CD4-positive, CD25-positive, alpha-beta regulatory T cell (primary cell): Measurements from ENCODE around the gene ROBO2. TPM values are rescaled to one million over a fixed set of nuclear protein-coding genes. Genes with fewer than 3 reads are reported as not detected.

Experiments
- ATAC-seq, 2 donors: fragments of 150-1000 bp; cut with Tn5 transposase; one replicate each; pipeline ENCODE4 v1.10.0; 2021; ENCODE audit warnings: low read depth in 2 of 2, moderate number of reproducible peaks in 2 of 2, moderate library complexity in 1 of 2
- DNase-seq, 3 donors: peaks; one replicate each; pipeline versions ENCODE4 v3.0.0 to v3.0.0-alpha.2; 2012 to 2022; ENCODE audit warnings: mixed read lengths in 1 of 3
- H3K27ac ChIP-seq: one replicate; pipeline ENCODE4 v1.7.0; 2013; ENCODE audit warnings: mild to moderate bottlenecking, low read length; ENCODE audit not compliant: insufficient read depth, poor library complexity, severe bottlenecking
- H3K27me3 ChIP-seq: one replicate; pipeline ENCODE4 v1.7.0; 2013; ENCODE audit warnings: low read length; ENCODE audit not compliant: control insufficient read depth, insufficient read depth
- H3K36me3 ChIP-seq: one replicate; pipeline ENCODE4 v1.7.0; 2013; ENCODE audit warnings: mild to moderate bottlenecking, low read length, moderate library complexity; ENCODE audit not compliant: control insufficient read depth, insufficient read depth
- H3K4me1 ChIP-seq: 2 replicates; pipeline ENCODE4 v1.7.0; 2013; ENCODE audit warnings: mild to moderate bottlenecking, low read length; ENCODE audit not compliant: insufficient read depth, control insufficient read depth, poor library complexity, severe bottlenecking
- H3K4me3 ChIP-seq: one replicate; pipeline ENCODE4 v1.7.0; 2013; ENCODE audit warnings: low read depth, mild to moderate bottlenecking, low read length, moderate library complexity
- H3K9me3 ChIP-seq, 2 experiments: 1 replicate in 1 of 2; 2 replicates in 1 of 2; pipeline ENCODE4 v1.7.0; 2013; ENCODE audit warnings: low read length in 2 of 2, mild to moderate bottlenecking in 1 of 2, moderate library complexity in 1 of 2; ENCODE audit not compliant: control insufficient read depth in 2 of 2
- H3K27ac Mint-ChIP-seq, 3 donors: one replicate each; pipeline ENCODE4 v1.8.0; 2020 to 2022; ENCODE audit warnings: mild to moderate bottlenecking in 3 of 3, mixed read lengths in 3 of 3, moderate library complexity in 2 of 3
- H3K27me3 Mint-ChIP-seq: one replicate; pipeline ENCODE4 v1.8.0; 2022; ENCODE audit warnings: mild to moderate bottlenecking, mixed read lengths
- H3K36me3 Mint-ChIP-seq: one replicate; pipeline ENCODE4 v1.8.0; 2020; ENCODE audit warnings: mixed read lengths
- H3K4me1 Mint-ChIP-seq, 4 donors: one replicate each; pipeline ENCODE4 v1.8.0; 2020 to 2022; ENCODE audit warnings: mixed read lengths in 4 of 4, mild to moderate bottlenecking in 1 of 4
- H3K4me3 Mint-ChIP-seq, 4 donors: one replicate each; pipeline ENCODE4 v1.8.0; 2020 to 2022; ENCODE audit warnings: mild to moderate bottlenecking in 4 of 4, mixed read lengths in 4 of 4, moderate library complexity in 3 of 4
- H3K9me3 Mint-ChIP-seq, 7 donors: one replicate each; pipeline ENCODE4 v1.8.0; 2020 to 2022; ENCODE audit warnings: mixed read lengths in 7 of 7, mild to moderate bottlenecking in 3 of 7, moderate library complexity in 2 of 7
- polyA plus RNA-seq, 4 donors: library from polyadenylated mRNA; unstranded; fragments of 300-500 nt; fragmentation: Illumina TruSeq; gene quantifications; one replicate each; pipeline ENCODE4 v1.2.3, GENCODE V29; 2021
- total RNA-seq: library from RNA; stranded (reverse); gene quantifications from one replicate; pipeline ENCODE4 v1.2.3, GENCODE V29; 2022

ROBO2 gene
- total and polyA plus RNA-seq, 5 donors from 2014 or later, result not detected

- Mint-ChIP-seq H3K9me3 (peaks cover 5 to 30% (median 12%) of the 10 kb centered on the region in 7 donors), H3K4me3 (no peak overlapping the region), H3K4me1 (no peaks in the 10 kb centered on the region), H3K36me3 (no peaks in the 10 kb centered on the region), H3K27ac (no peak overlapping the region), H3K27me3 (no peaks in the 10 kb centered on the region)
- Histone ChIP-seq H3K27me3 (no peaks in the 10 kb centered on the region), H3K9me3 (no peaks in the 10 kb centered on the region), H3K4me1 (no peaks in the 10 kb centered on the region), H3K27ac (no peak overlapping the region), H3K4me3 (no peak overlapping the region), H3K36me3 (no peaks in the 10 kb centered on the region)
- DNase-seq (no peak), ATAC-seq (no peak)
Measured at GRCh38 chr3:77539014-77539413, 499.1 kb downstream of the ROBO2 start.

DNA sequence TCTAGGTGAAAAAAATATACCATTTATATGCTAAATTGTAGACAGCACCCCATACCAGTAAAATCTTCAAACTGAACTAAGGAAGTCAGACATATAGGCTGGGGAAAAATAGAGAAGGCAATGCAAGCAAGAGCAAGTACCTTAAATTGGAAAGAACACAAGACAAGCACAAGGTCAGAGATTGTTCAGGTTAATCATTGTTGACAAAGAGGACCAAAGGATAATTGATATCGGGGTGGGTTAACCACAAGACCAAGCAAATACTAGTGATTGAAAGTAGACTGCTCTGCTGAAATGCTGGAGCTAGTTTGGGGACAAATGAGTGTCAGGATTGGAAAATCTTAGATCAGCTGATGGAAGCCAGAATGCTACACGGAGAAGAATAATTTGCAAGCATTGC lies 499.8 kb downstream of the ROBO2 start:
- no peaks in the 10 kb centered on the region for H3K4me1 Mint-ChIP-seq
- no peaks in the 10 kb centered on the region for H3K27me3 Mint-ChIP-seq
- H3K27me3 ChIP-seq, result no peaks in the 10 kb centered on the region
- H3K36me3 ChIP-seq, result no peaks in the 10 kb centered on the region
- no peak overlapping the region for H3K27ac ChIP-seq
- H3K36me3 Mint-ChIP-seq, result no peaks in the 10 kb centered on the region
- DNase-seq (no peak), ATAC-seq (no peak)
- H3K4me3 ChIP-seq, result no peak overlapping the region
- no peaks in the 10 kb centered on the region for H3K4me1 ChIP-seq
- H3K4me3 Mint-ChIP-seq, result no peak overlapping the region
- peaks cover 4 to 29% (median 12%) of the 10 kb centered on the region in 7 donors for H3K9me3 Mint-ChIP-seq
- no peaks in the 10 kb centered on the region for H3K9me3 ChIP-seq
- H3K27ac Mint-ChIP-seq, result no peak overlapping the region

GRCh38 chr3:77541203-77541922 lies 501.5 kb downstream of the ROBO2 start:
- H3K27ac Mint-ChIP-seq, result no peak overlapping the region
- no peaks in the 10 kb centered on the region for H3K36me3 ChIP-seq
- H3K4me1 Mint-ChIP-seq, result no peaks in the 10 kb centered on the region
- H3K27me3 ChIP-seq, result no peaks in the 10 kb centered on the region
- no peaks in the 10 kb centered on the region for H3K27me3 Mint-ChIP-seq
- ATAC-seq, result no peak
- H3K4me1 ChIP-seq, result no peaks in the 10 kb centered on the region
- H3K9me3 ChIP-seq, result peaks cover 0 to 6% of the 10 kb centered on the region in 2 experiments
- H3K4me3 Mint-ChIP-seq, result no peak overlapping the region
- no peak overlapping the region for H3K27ac ChIP-seq
- no peak for DNase-seq
- H3K9me3 Mint-ChIP-seq, result peaks cover 2 to 37% (median 12%) of the 10 kb centered on the region in 7 donors
- H3K36me3 Mint-ChIP-seq, result no peaks in the 10 kb centered on the region
- no peak overlapping the region for H3K4me3 ChIP-seq

DNA sequence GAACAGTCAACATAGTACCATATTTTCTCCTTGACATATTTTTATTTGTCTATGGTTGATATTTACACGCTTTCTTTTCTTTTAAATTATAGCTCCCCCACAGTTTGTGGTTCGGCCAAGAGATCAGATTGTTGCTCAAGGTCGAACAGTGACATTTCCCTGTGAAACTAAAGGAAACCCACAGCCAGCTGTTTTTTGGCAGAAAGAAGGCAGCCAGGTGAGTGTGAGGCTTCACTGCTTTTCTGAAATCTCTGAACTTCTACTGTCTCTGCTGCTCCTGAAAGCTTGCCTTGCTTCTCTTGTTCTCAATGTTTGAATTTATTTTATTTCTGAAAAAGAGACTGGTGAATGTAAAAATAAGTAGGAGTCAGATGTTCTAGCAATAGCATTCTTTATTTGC lies 506.3 kb downstream of the ROBO2 start:
- no peak overlapping the region for H3K27ac ChIP-seq
- H3K36me3 Mint-ChIP-seq, result no peaks in the 10 kb centered on the region

DNA sequence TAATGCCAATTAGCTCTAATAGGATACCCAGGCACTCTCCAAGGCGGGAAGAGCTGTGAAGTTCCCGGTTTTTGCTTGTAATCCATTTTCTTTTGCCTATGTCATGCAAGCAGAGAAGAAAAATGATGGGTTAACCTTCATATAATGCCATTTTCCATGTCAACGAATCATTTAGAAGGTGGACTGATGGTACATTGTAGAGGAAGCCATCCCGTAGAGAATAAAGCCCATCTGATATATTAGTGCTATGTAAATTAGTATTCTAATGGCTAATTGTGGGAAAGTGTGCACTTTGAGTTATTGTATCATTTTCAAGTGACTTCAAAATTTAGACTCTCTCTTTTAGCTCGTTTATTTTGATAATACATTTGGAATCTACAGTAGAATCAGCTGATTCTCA lies 509.1 kb downstream of the ROBO2 start:
- no peak for DNase-seq
- no peak for ATAC-seq
- Histone ChIP-seq H3K4me1 (no peaks in the 10 kb centered on the region), H3K4me3 (no peak overlapping the region), H3K27me3 (no peaks in the 10 kb centered on the region), H3K27ac (no peak overlapping the region), H3K36me3 (no peaks in the 10 kb centered on the region), H3K9me3 (peaks cover 0 to 6% of the 10 kb centered on the region in 2 experiments)
- Mint-ChIP-seq H3K27me3 (no peaks in the 10 kb centered on the region), H3K27ac (no peak overlapping the region), H3K9me3 (peaks cover 0 to 42% (median 7%) of the 10 kb centered on the region in 7 donors), H3K36me3 (no peaks in the 10 kb centered on the region), H3K4me3 (no peak overlapping the region), H3K4me1 (no peaks in the 10 kb centered on the region)

More for the DNA sequence above, 506.3 kb downstream of the ROBO2 start:
- peaks cover 0 to 6% of the 10 kb centered on the region in 2 experiments for H3K9me3 ChIP-seq
- Mint-ChIP-seq H3K27me3 (no peaks in the 10 kb centered on the region), H3K27ac (no peak overlapping the region), H3K4me1 (no peaks in the 10 kb centered on the region), H3K9me3 (peaks cover 0 to 40% (median 9%) of the 10 kb centered on the region in 7 donors), H3K4me3 (no peak overlapping the region)
- H3K36me3 ChIP-seq, result no peaks in the 10 kb centered on the region
- H3K27me3 ChIP-seq, result no peaks in the 10 kb centered on the region
- no peak overlapping the region for H3K4me3 ChIP-seq
- DNase-seq, result no peak
- ATAC-seq, result no peak
- no peaks in the 10 kb centered on the region for H3K4me1 ChIP-seq

GRCh38 chr3:77553240-77553639 lies 513.3 kb downstream of the ROBO2 start:
- no peak overlapping the region for H3K4me3 Mint-ChIP-seq
- peaks cover 0 to 41% (median 4%) of the 10 kb centered on the region in 7 donors for H3K9me3 Mint-ChIP-seq
- no peaks in the 10 kb centered on the region for H3K36me3 ChIP-seq
- no peaks in the 10 kb centered on the region for H3K4me1 Mint-ChIP-seq
- DNase-seq (no peak), ATAC-seq (no peak)
- H3K27me3 ChIP-seq, result no peaks in the 10 kb centered on the region
- no peaks in the 10 kb centered on the region for H3K4me1 ChIP-seq
- no peak overlapping the region for H3K4me3 ChIP-seq
- no peak overlapping the region for H3K27ac ChIP-seq
- H3K36me3 Mint-ChIP-seq, result no peaks in the 10 kb centered on the region
- no peak overlapping the region for H3K27ac Mint-ChIP-seq
- no peaks in the 10 kb centered on the region for H3K9me3 ChIP-seq
- H3K27me3 Mint-ChIP-seq, result no peaks in the 10 kb centered on the region

- ATAC-seq, result no peak
- H3K36me3 Mint-ChIP-seq, result no peaks in the 10 kb centered on the region
- H3K4me3 ChIP-seq, result no peak overlapping the region
Measured at GRCh38 chr3:77562089-77562488, 522.2 kb downstream of the ROBO2 start.

DNA sequence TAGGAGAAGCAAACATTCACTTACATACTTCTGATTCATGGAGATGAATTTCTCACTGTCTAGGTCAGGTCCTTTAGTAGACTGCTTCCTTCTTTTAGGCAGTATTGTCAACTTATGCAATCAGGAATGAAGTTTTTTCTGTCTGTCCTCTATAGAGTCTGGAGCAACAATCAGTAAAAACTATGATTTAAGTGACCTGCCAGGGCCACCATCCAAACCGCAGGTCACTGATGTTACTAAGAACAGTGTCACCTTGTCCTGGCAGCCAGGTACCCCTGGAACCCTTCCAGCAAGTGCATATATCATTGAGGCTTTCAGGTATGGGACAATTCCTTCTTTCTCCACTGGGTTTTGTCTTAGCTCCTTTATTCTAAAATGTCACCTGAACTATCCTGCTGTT lies 523.1 kb downstream of the ROBO2 start:
- Mint-ChIP-seq H3K36me3 (no peaks in the 10 kb centered on the region), H3K4me1 (no peaks in the 10 kb centered on the region), H3K27ac (no peak overlapping the region), H3K4me3 (no peak overlapping the region), H3K9me3 (peaks cover 0 to 23% (median 8%) of the 10 kb centered on the region in 7 donors), H3K27me3 (no peaks in the 10 kb centered on the region)
- Histone ChIP-seq H3K36me3 (no peaks in the 10 kb centered on the region), H3K27ac (no peak overlapping the region), H3K9me3 (peaks cover 4 to 5% of the 10 kb centered on the region in 2 experiments), H3K4me1 (no peaks in the 10 kb centered on the region), H3K27me3 (no peaks in the 10 kb centered on the region), H3K4me3 (no peak overlapping the region)
- DNase-seq, result no peak
- ATAC-seq, result no peak

More at GRCh38 chr3:77562089-77562488, 522.2 kb downstream of the ROBO2 start:
- no peak for DNase-seq
- Histone ChIP-seq H3K9me3 (peaks cover 0 to 5% of the 10 kb centered on the region in 2 experiments), H3K27ac (no peak overlapping the region), H3K4me1 (no peaks in the 10 kb centered on the region), H3K36me3 (no peaks in the 10 kb centered on the region), H3K27me3 (no peaks in the 10 kb centered on the region)
- Mint-ChIP-seq H3K9me3 (peaks cover 0 to 19% (median 6%) of the 10 kb centered on the region in 7 donors), H3K4me3 (no peak overlapping the region), H3K27me3 (no peaks in the 10 kb centered on the region), H3K27ac (no peak overlapping the region), H3K4me1 (no peaks in the 10 kb centered on the region)
